ENCODE results near the gene HKDC1.
"Not testable (repeated sequence)": the region's sequence is repeated elsewhere in the genome, so short reads cannot be mapped to it uniquely, and the experiment has no call there.

The HKDC1 gene

GRCh38 chr10:69295027-69295636, 75.0 kb downstream of the HKDC1 start:
- no peaks in the 10 kb centered on the region for H3K27me3 ChIP-seq (ENCODE audit: low read length)
- H3K27ac ChIP-seq (ENCODE audit: low read depth, low read length), result no peak overlapping the region
- no peak overlapping the region for H2AFZ ChIP-seq (ENCODE audit: low read depth, low read length, severe bottlenecking)
- H3K4me2 ChIP-seq (ENCODE audit: low read depth, low read length, poor library complexity, severe bottlenecking), result no peak overlapping the region
- H3K4me3 ChIP-seq (ENCODE audit: insufficient read depth, low read length, poor library complexity, severe bottlenecking), result no peak overlapping the region
- H4K20me1 ChIP-seq (ENCODE audit: low read depth, low read length), result no peaks in the 10 kb centered on the region
- no peaks in the 10 kb centered on the region for H3K9me2 ChIP-seq (replicated peaks; ENCODE audit: insufficient read depth, low read length)
- no peaks in the 10 kb centered on the region for H3F3A ChIP-seq (ENCODE audit: insufficient read depth)
- no peaks in the 10 kb centered on the region for H3K9me3 ChIP-seq (ENCODE audit: insufficient read depth, low read length)
- H3K9ac ChIP-seq (ENCODE audit: low read length), result no peak overlapping the region
- H3K36me3 ChIP-seq (ENCODE audit: low read length), result no peaks in the 10 kb centered on the region
- no peak for TF ChIP-seq EZH2phosphoT487 (conservative IDR thresholded peaks at IDR 0.05; ENCODE audit: low read length)
- no peak for TF ChIP-seq CTCF (IDR thresholded peaks at IDR 0.05; ENCODE audit: insufficient read depth, low read length, poor library complexity, severe bottlenecking)
- no peaks in the 10 kb centered on the region for H3K79me2 ChIP-seq (ENCODE audit: insufficient read depth, low read length)

- Histone ChIP-seq H3K79me2 (ENCODE audit: insufficient read depth, low read length) (no peaks in the 10 kb centered on the region), H4K20me1 (ENCODE audit: low read depth, low read length) (no peaks in the 10 kb centered on the region), H2AFZ (ENCODE audit: low read depth, low read length, severe bottlenecking) (no peak overlapping the region), H3K9me2 (replicated peaks; ENCODE audit: insufficient read depth, low read length) (no peaks in the 10 kb centered on the region), H3K36me3 (ENCODE audit: low read length) (no peaks in the 10 kb centered on the region), H3K4me3 (ENCODE audit: insufficient read depth, low read length, poor library complexity, severe bottlenecking) (no peak overlapping the region), H3K27ac (ENCODE audit: low read depth, low read length) (no peak overlapping the region), H3F3A (ENCODE audit: insufficient read depth) (no peaks in the 10 kb centered on the region), H3K27me3 (ENCODE audit: low read length) (no peaks in the 10 kb centered on the region), H3K9me3 (ENCODE audit: insufficient read depth, low read length) (no peaks in the 10 kb centered on the region), H3K4me2 (ENCODE audit: low read depth, low read length, poor library complexity, severe bottlenecking) (no peak overlapping the region), H3K9ac (ENCODE audit: low read length) (no peak overlapping the region)
- no peak for TF ChIP-seq EZH2phosphoT487 (conservative IDR thresholded peaks at IDR 0.05; ENCODE audit: low read length)
Measured at GRCh38 chr10:69303632-69304051, 83.5 kb downstream of the HKDC1 start.

GRCh38 chr10:69306421-69306820, 86.3 kb downstream of the HKDC1 start:
- no peak for TF ChIP-seq EZH2phosphoT487 (conservative IDR thresholded peaks at IDR 0.05; ENCODE audit: low read length)
- TF ChIP-seq CTCF (IDR thresholded peaks at IDR 0.05; ENCODE audit: insufficient read depth, low read length, poor library complexity, severe bottlenecking), result no peak
- no peaks in the 10 kb centered on the region for H3K36me3 ChIP-seq (ENCODE audit: low read length)
- H3K9me3 ChIP-seq (ENCODE audit: insufficient read depth, low read length), result no peaks in the 10 kb centered on the region
- H3F3A ChIP-seq (ENCODE audit: insufficient read depth), result no peaks in the 10 kb centered on the region
- no peak overlapping the region for H3K9ac ChIP-seq (ENCODE audit: low read length)
- H3K4me3 ChIP-seq (ENCODE audit: insufficient read depth, low read length, poor library complexity, severe bottlenecking), result no peak overlapping the region
- no peaks in the 10 kb centered on the region for H3K9me2 ChIP-seq (replicated peaks; ENCODE audit: insufficient read depth, low read length)
- no peaks in the 10 kb centered on the region for H3K79me2 ChIP-seq (ENCODE audit: insufficient read depth, low read length)
- H3K4me2 ChIP-seq (ENCODE audit: low read depth, low read length, poor library complexity, severe bottlenecking), result no peak overlapping the region
- H4K20me1 ChIP-seq (ENCODE audit: low read depth, low read length), result no peaks in the 10 kb centered on the region
- H3K27me3 ChIP-seq (ENCODE audit: low read length), result no peaks in the 10 kb centered on the region
- H2AFZ ChIP-seq (ENCODE audit: low read depth, low read length, severe bottlenecking), result no peak overlapping the region
- no peak overlapping the region for H3K27ac ChIP-seq (ENCODE audit: low read depth, low read length)

GRCh38 chr10:69307434-69307833, 87.3 kb downstream of the HKDC1 start:
- Histone ChIP-seq H3K9me2 (replicated peaks; ENCODE audit: insufficient read depth, low read length) (no peaks in the 10 kb centered on the region), H3F3A (ENCODE audit: insufficient read depth) (no peaks in the 10 kb centered on the region), H3K9ac (ENCODE audit: low read length) (no peak overlapping the region), H3K4me3 (ENCODE audit: insufficient read depth, low read length, poor library complexity, severe bottlenecking) (no peak overlapping the region), H3K36me3 (ENCODE audit: low read length) (no peaks in the 10 kb centered on the region), H3K4me2 (ENCODE audit: low read depth, low read length, poor library complexity, severe bottlenecking) (no peak overlapping the region), H3K9me3 (ENCODE audit: insufficient read depth, low read length) (no peaks in the 10 kb centered on the region), H2AFZ (ENCODE audit: low read depth, low read length, severe bottlenecking) (no peak overlapping the region), H4K20me1 (ENCODE audit: low read depth, low read length) (no peaks in the 10 kb centered on the region), H3K79me2 (ENCODE audit: insufficient read depth, low read length) (no peaks in the 10 kb centered on the region), H3K27me3 (ENCODE audit: low read length) (no peaks in the 10 kb centered on the region), H3K27ac (ENCODE audit: low read depth, low read length) (no peak overlapping the region)
- TF ChIP-seq EZH2phosphoT487 (conservative IDR thresholded peaks at IDR 0.05; ENCODE audit: low read length) (no peak), CTCF (IDR thresholded peaks at IDR 0.05; ENCODE audit: insufficient read depth, low read length, poor library complexity, severe bottlenecking) (no peak)

- not testable (repeated sequence) for H3F3A ChIP-seq (ENCODE audit: insufficient read depth); H4K20me1 ChIP-seq (ENCODE audit: low read depth, low read length); H3K9ac ChIP-seq (ENCODE audit: low read length); H2AFZ ChIP-seq (ENCODE audit: low read depth, low read length, severe bottlenecking); H3K4me3 ChIP-seq (ENCODE audit: insufficient read depth, low read length, poor library complexity, severe bottlenecking); H3K4me2 ChIP-seq (ENCODE audit: low read depth, low read length, poor library complexity, severe bottlenecking); H3K9me3 ChIP-seq (ENCODE audit: insufficient read depth, low read length); H3K36me3 ChIP-seq (ENCODE audit: low read length); H3K27me3 ChIP-seq (ENCODE audit: low read length); H3K9me2 ChIP-seq (replicated peaks; ENCODE audit: insufficient read depth, low read length); H3K27ac ChIP-seq (ENCODE audit: low read depth, low read length); H3K79me2 ChIP-seq (ENCODE audit: insufficient read depth, low read length)
Measured at GRCh38 chr10:69308304-69308703, 88.2 kb downstream of the HKDC1 start.
